B cell (primary cell): ENCODE results near the gene ASTN2. TPM values are rescaled to one million over a fixed set of nuclear protein-coding genes. Genes with fewer than 3 reads are reported as not detected.

Experiments
- ATAC-seq: fragments of 200-7000 bp; cut with Tn5 transposase; one replicate; pipeline ENCODE4 v1.10.0; 2021; ENCODE audit warnings: low read depth, mild to moderate bottlenecking, moderate number of reproducible peaks, moderate library complexity
- CTCF ChIA-PET: fragments of 350-600 bp; sonication (Branson Sonifier 250); formaldehyde crosslinking; loops from one replicate; lab custom pipeline; 2021; ENCODE audit warnings: antibody characterized with exemption, inconsistent platforms; lab: Charles Lee
- POLR2A ChIA-PET: fragments of 350-600 bp; sonication (Branson Sonifier 250); formaldehyde crosslinking; loops from one replicate; lab custom pipeline; 2021; ENCODE audit warnings: antibody characterized with exemption; lab: Charles Lee
- DNase-seq: peaks from one replicate; pipeline ENCODE4 v3.0.0; 2013
- H2AFZ ChIP-seq: 2 replicates; pipeline ENCODE4 v1.6.1; 2012; ENCODE audit warnings: mild to moderate bottlenecking, low read depth, low read length; ENCODE audit not compliant: insufficient read depth, poor library complexity, severe bottlenecking
- H3K27ac ChIP-seq, 2 donors: 1 replicate in 1 of 2; 2 replicates in 1 of 2; pipeline ENCODE4 v1.5.1; 2012 to 2013; ENCODE audit warnings: low read length in 2 of 2, mild to moderate bottlenecking in 2 of 2, moderate library complexity in 1 of 2
- H3K27me3 ChIP-seq, 4 experiments: fragments of 200-600 bp in 1 of 4; sonication (generic) in 1 of 4; replicated peaks in 1 of 4; 1 replicate in 2 of 4; 2 replicates in 2 of 4; pipeline versions ENCODE4 v1.6.1 to v1.7.0; 2013 to 2016; ENCODE audit warnings: low read length in 3 of 4, mild to moderate bottlenecking in 2 of 4, mixed read lengths in 1 of 4, moderate library complexity in 1 of 4; ENCODE audit not compliant: insufficient read depth in 4 of 4, control insufficient read depth in 3 of 4; ENCODE audit errors: control extremely low read depth in 1 of 4
- H3K36me3 ChIP-seq, 2 experiments: replicated peaks in 1 of 2; 1 replicate in 1 of 2; 2 replicates in 1 of 2; pipeline versions ENCODE4 v1.6.1 to v1.7.1; 2013; ENCODE audit warnings: low read length in 1 of 2; ENCODE audit not compliant: insufficient read depth in 2 of 2, control insufficient read depth in 1 of 2; ENCODE audit errors: control extremely low read depth in 1 of 2, extremely low read depth in 1 of 2
- H3K4me1 ChIP-seq, 2 donors: fragments of 200-600 bp in 1 of 2; sonication (generic) in 1 of 2; 1 replicate in 1 of 2; 2 replicates in 1 of 2; pipeline versions ENCODE4 v1.5.1 to v1.6.1; 2013 to 2017; ENCODE audit warnings: low read length in 2 of 2; ENCODE audit not compliant: control insufficient read depth in 2 of 2, insufficient read depth in 2 of 2
- H3K4me2 ChIP-seq: replicated peaks from 2 replicates; pipeline ENCODE3; 2012; ENCODE audit warnings: mild to moderate bottlenecking, low read depth, low read length; ENCODE audit not compliant: poor library complexity, severe bottlenecking
- H3K4me3 ChIP-seq, 5 experiments: fragments of 200-600 bp in 1 of 5; sonication (generic) in 1 of 5; 1 replicate in 3 of 5; 2 replicates in 2 of 5; pipeline versions ENCODE4 v1.5.1 to v1.7.0; 2011 to 2016; ENCODE audit warnings: low read length in 4 of 5, mild to moderate bottlenecking in 4 of 5, low read depth in 2 of 5, control low read depth in 1 of 5, moderate library complexity in 1 of 5; ENCODE audit not compliant: insufficient read depth in 1 of 5; ENCODE audit errors: control extremely low read depth in 1 of 5, extremely low read depth in 1 of 5
- H3K79me2 ChIP-seq: fragments of 200-600 bp; sonication (generic); one replicate; pipeline ENCODE4 v1.6.0; 2016; ENCODE audit warnings: low read length; ENCODE audit not compliant: control insufficient read depth, insufficient read depth
- H3K9ac ChIP-seq: fragments of 200-600 bp; sonication (generic); 2 replicates; pipeline ENCODE4 v1.6.1; 2017; ENCODE audit warnings: mild to moderate bottlenecking, low read length, moderate library complexity
- H3K9me3 ChIP-seq, 3 donors: one replicate each; pipeline versions ENCODE4 v1.6.1 to v1.7.1; 2013; ENCODE audit warnings: low read length in 2 of 3; ENCODE audit not compliant: control insufficient read depth in 2 of 3, insufficient read depth in 1 of 3; ENCODE audit errors: control extremely low read depth in 1 of 3
- H4K20me1 ChIP-seq: 2 replicates; pipeline ENCODE4 v1.6.0; 2012; ENCODE audit warnings: mild to moderate bottlenecking, low read length; ENCODE audit not compliant: insufficient read depth, control insufficient read depth, poor library complexity, severe bottlenecking
- H3K27ac Mint-ChIP-seq: one replicate; pipeline ENCODE4 v1.8.0; 2021; ENCODE audit warnings: mixed read lengths
- H3K27me3 Mint-ChIP-seq: one replicate; pipeline ENCODE4 v1.8.0; 2021; ENCODE audit warnings: mixed read lengths
- H3K4me1 Mint-ChIP-seq: one replicate; pipeline ENCODE4 v1.8.0; 2021; ENCODE audit warnings: mixed read lengths
- H3K4me3 Mint-ChIP-seq: one replicate; pipeline ENCODE4 v1.8.0; 2021; ENCODE audit warnings: mixed read lengths
- H3K9me3 Mint-ChIP-seq: one replicate; pipeline ENCODE4 v1.8.0; 2022; ENCODE audit warnings: mixed read lengths; ENCODE audit not compliant: insufficient read depth
- EZH2 ChIP-seq: IDR thresholded peaks from 2 replicates; pipeline ENCODE4 v1.6.1; 2012; ENCODE audit warnings: borderline replicate concordance, low read depth, mild to moderate bottlenecking, moderate library complexity, low read length; ENCODE audit not compliant: insufficient read depth, poor library complexity, severe bottlenecking
- WGBS: methylation state at CpG from one replicate; pipeline ENCODE4 v1.1.5; 2013; ENCODE audit warnings: missing lambda C conversion rate; ENCODE audit not compliant: insufficient coverage; 5-methylcytosine and 5-hydroxymethylcytosine counted together
- intact Hi-C: fragments of 100-400 bp; cut with micrococcal nuclease; formaldehyde crosslinking; loops from one replicate; pipeline ENCODE4 v1.10.0; 2022
- polyA plus RNA-seq: library from polyadenylated mRNA; depleted of rRNA; stranded (reverse); fragments of >200 nt; gene quantifications from 2 replicates; pipeline ENCODE4 v1.2.3, GENCODE V29; 2012
- total RNA-seq, 2 donors: library from RNA; stranded (reverse); fragments of 120-200 nt in 1 of 2; gene quantifications; 1 replicate in 1 of 2; 2 replicates in 1 of 2; pipeline versions ENCODE4 v1.2.3 to v1.2.4, GENCODE V29; 2013 to 2022
- TF ChIP-seq, protein P1 (sequence below): fragments of 200-600 bp; IDR thresholded peaks from one replicate; pipeline ENCODE4 v1.8.0; 2022; ENCODE audit warnings: antibody characterized with exemption, mild to moderate bottlenecking

Gene ASTN2
- total and polyA plus RNA-seq, 2 donors (not counting 1 experiment from before 2014, with no cell fraction given) = 1.2 to 3.6 TPM

DNA sequence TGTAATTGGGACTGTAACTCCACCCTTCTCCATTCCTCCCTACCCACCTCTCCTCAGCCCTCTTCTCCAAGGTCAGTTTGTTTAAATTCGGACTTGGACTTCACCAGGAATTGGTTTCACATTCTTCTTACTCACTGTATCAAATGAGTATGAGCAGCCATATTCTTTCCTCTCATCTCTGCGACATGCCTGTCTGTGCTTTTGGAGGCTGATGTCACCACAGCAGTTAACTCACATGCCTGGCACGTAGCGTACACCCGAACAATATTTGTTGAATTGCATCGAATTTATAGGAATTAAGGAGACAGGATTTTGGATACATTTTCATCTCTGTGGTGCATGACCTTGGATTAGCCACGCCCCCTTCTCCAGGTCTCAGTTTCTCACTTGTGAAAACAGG is 291.1 kb downstream of the ASTN2 start:
- Histone ChIP-seq H3K9ac (no peak overlapping the region), H3K27ac (no peak overlapping the region), H3K79me2 (no peaks in the 10 kb centered on the region), H3K4me2 (no peak overlapping the region), H4K20me1 (no peaks in the 10 kb centered on the region), H2AFZ (no peak overlapping the region), H3K4me1 (no peaks in the 10 kb centered on the region), H3K4me3 (no peak overlapping the region), H3K27me3 (no peaks in the 10 kb centered on the region), H3K36me3 (no peaks in the 10 kb centered on the region), H3K9me3 (no peaks in the 10 kb centered on the region)
- TF ChIP-seq, protein P1, sequence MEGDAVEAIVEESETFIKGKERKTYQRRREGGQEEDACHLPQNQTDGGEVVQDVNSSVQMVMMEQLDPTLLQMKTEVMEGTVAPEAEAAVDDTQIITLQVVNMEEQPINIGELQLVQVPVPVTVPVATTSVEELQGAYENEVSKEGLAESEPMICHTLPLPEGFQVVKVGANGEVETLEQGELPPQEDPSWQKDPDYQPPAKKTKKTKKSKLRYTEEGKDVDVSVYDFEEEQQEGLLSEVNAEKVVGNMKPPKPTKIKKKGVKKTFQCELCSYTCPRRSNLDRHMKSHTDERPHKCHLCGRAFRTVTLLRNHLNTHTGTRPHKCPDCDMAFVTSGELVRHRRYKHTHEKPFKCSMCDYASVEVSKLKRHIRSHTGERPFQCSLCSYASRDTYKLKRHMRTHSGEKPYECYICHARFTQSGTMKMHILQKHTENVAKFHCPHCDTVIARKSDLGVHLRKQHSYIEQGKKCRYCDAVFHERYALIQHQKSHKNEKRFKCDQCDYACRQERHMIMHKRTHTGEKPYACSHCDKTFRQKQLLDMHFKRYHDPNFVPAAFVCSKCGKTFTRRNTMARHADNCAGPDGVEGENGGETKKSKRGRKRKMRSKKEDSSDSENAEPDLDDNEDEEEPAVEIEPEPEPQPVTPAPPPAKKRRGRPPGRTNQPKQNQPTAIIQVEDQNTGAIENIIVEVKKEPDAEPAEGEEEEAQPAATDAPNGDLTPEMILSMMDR = no peak
- no peak for TF ChIP-seq EZH2
- H3K4me3 Mint-ChIP-seq = no peak overlapping the region
- no peaks in the 10 kb centered on the region for H3K27me3 Mint-ChIP-seq
- intact Hi-C loops = no loop called here
- DNase-seq (no peak), ATAC-seq (no peak)
- 80% methylated on average over 2 of the region's 7 CpGs for WGBS
- no peak overlapping the region for H3K27ac Mint-ChIP-seq
- no peaks in the 10 kb centered on the region for H3K4me1 Mint-ChIP-seq
- ChIA-PET POLR2A (no interaction called here), CTCF (no interaction called here)
- H3K9me3 Mint-ChIP-seq = peaks cover 2% of the 10 kb centered on the region

DNA sequence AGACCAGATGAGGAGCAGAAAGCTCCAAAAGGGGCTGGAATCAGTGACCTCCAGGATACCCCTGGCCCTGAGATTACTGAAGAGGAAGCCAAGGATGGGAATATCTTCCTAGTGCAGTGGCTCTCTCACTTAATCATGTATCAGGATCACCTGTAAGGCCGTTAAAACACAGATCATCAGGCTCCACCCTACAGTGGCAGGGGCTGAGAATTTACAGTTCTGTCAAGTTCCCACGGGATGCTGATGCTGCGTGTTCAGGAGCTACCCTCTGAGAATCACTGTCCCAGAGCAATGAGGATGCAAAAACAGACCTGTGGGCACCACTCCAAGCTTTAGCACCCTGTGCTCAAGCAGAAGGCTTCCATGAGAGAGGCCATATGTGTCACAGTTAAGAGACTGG is 291.9 kb downstream of the ASTN2 start:
- ATAC-seq = no peak

More for the DNA sequence above, 291.9 kb downstream of the ASTN2 start:
- no peaks in the 10 kb centered on the region for H4K20me1 ChIP-seq
- no peak overlapping the region for H3K9ac ChIP-seq
- Mint-ChIP-seq H3K27ac (no peak overlapping the region), H3K27me3 (no peaks in the 10 kb centered on the region), H3K4me1 (no peaks in the 10 kb centered on the region), H3K9me3 (peaks cover 2% of the 10 kb centered on the region), H3K4me3 (no peak overlapping the region)
- POLR2A ChIA-PET = no interaction called here
- no peak overlapping the region for H2AFZ ChIP-seq
- no peaks in the 10 kb centered on the region for H3K36me3 ChIP-seq
- no peak for TF ChIP-seq EZH2
- TF ChIP-seq, protein P1 = no peak
- CTCF ChIA-PET = no interaction called here
- H3K9me3 ChIP-seq = no peaks in the 10 kb centered on the region
- no peaks in the 10 kb centered on the region for H3K79me2 ChIP-seq
- no peaks in the 10 kb centered on the region for H3K27me3 ChIP-seq
- no peaks in the 10 kb centered on the region for H3K4me1 ChIP-seq
- DNase-seq = no peak
- H3K4me3 ChIP-seq = no peak overlapping the region
- intact Hi-C loops = no loop called here
- H3K27ac ChIP-seq = no peak overlapping the region
- WGBS = 40% methylated on average over 3 of the region's 3 CpGs
- no peak overlapping the region for H3K4me2 ChIP-seq
